H9 (cell line): ENCODE measurements around the gene PITPNM3. TPM values are rescaled to one million over a fixed set of nuclear protein-coding genes. Genes with fewer than 3 reads are reported as not detected.

Source experiments
- DNase-seq: peaks from one replicate; pipeline ENCODE4 v3.0.0-alpha.2; 2017
- H2AFZ ChIP-seq: one replicate; pipeline ENCODE4 v1.6.1; 2013; ENCODE audit warnings: mild to moderate bottlenecking, low read length, control low read depth, moderate library complexity
- H2AK5ac ChIP-seq: 2 replicates; pipeline ENCODE4 v1.6.1; 2013; ENCODE audit warnings: low read length, control low read depth, mixed read lengths; ENCODE audit not compliant: insufficient read length
- H2BK120ac ChIP-seq: one replicate; pipeline ENCODE4 v1.6.1; 2013; ENCODE audit warnings: low read depth, mild to moderate bottlenecking, low read length, control low read depth, inconsistent platforms; ENCODE audit not compliant: poor library complexity, severe bottlenecking
- H2BK12ac ChIP-seq: 2 replicates; pipeline ENCODE4 v1.6.1; 2013; ENCODE audit warnings: low read length, control low read depth, mixed read lengths, low read depth; ENCODE audit not compliant: insufficient read length
- H2BK15ac ChIP-seq: 2 replicates; pipeline ENCODE4 v1.6.1; 2013; ENCODE audit warnings: low read depth, low read length, control low read depth
- H2BK20ac ChIP-seq: one replicate; pipeline ENCODE4 v1.6.1; 2013; ENCODE audit warnings: low read depth, mild to moderate bottlenecking, low read length, control low read depth, inconsistent platforms; ENCODE audit not compliant: poor library complexity, severe bottlenecking
- H2BK5ac ChIP-seq: 2 replicates; pipeline ENCODE4 v1.6.1; 2013; ENCODE audit warnings: low read length, control low read depth, mixed read lengths; ENCODE audit not compliant: insufficient read length
- H3K14ac ChIP-seq: 2 replicates; pipeline ENCODE4 v1.6.1; 2013; ENCODE audit warnings: low read length, control low read depth; ENCODE audit not compliant: insufficient read depth
- H3K18ac ChIP-seq: 2 replicates; pipeline ENCODE4 v1.6.1; 2013; ENCODE audit warnings: low read depth, mild to moderate bottlenecking, mixed read lengths, low read length, control low read depth; ENCODE audit not compliant: insufficient read length
- H3K23ac ChIP-seq: 2 replicates; pipeline ENCODE4 v1.6.1; 2013; ENCODE audit warnings: low read length, control low read depth, mixed read lengths, low read depth; ENCODE audit not compliant: insufficient read length
- H3K23me2 ChIP-seq: 2 replicates; pipeline ENCODE4 v1.6.1; 2013; ENCODE audit warnings: low read depth, mild to moderate bottlenecking, mixed read lengths, low read length, control low read depth; ENCODE audit not compliant: insufficient read length, poor library complexity, severe bottlenecking
- H3K27ac ChIP-seq: 2 replicates; pipeline ENCODE4 v1.5.1; 2013; ENCODE audit warnings: low read length, control low read depth, mixed read lengths, low read depth; ENCODE audit not compliant: insufficient read length
- H3K27me3 ChIP-seq: 2 replicates; pipeline ENCODE4 v1.6.1; 2013; ENCODE audit warnings: low read length, control low read depth, inconsistent platforms; ENCODE audit not compliant: insufficient read depth
- H3K4ac ChIP-seq: 2 replicates; pipeline ENCODE4 v1.6.1; 2013; ENCODE audit warnings: low read depth, mild to moderate bottlenecking, control low read depth, inconsistent platforms, low read length, moderate library complexity
- H3K4me1 ChIP-seq: 2 replicates; pipeline ENCODE4 v1.6.1; 2013; ENCODE audit warnings: low read length, control low read depth, inconsistent platforms; ENCODE audit not compliant: insufficient read depth
- H3K4me2 ChIP-seq: 2 replicates; pipeline ENCODE4 v1.6.1; 2013; ENCODE audit warnings: low read length, control low read depth, mixed read lengths; ENCODE audit not compliant: insufficient read length, insufficient read depth
- H3K56ac ChIP-seq: 2 replicates; pipeline ENCODE4 v1.6.1; 2013; ENCODE audit warnings: low read depth, mild to moderate bottlenecking, mixed read lengths, low read length, control low read depth; ENCODE audit not compliant: insufficient read length
- H3K79me1 ChIP-seq: 2 replicates; pipeline ENCODE4 v1.6.1; 2013; ENCODE audit warnings: low read depth, mild to moderate bottlenecking, moderate library complexity, low read length, control low read depth, inconsistent platforms; ENCODE audit not compliant: insufficient read depth, poor library complexity, severe bottlenecking
- H3K79me2 ChIP-seq: 2 replicates; pipeline ENCODE4 v1.6.1; 2013; ENCODE audit warnings: low read length, control low read depth, inconsistent platforms; ENCODE audit not compliant: insufficient read depth
- H3K9ac ChIP-seq: 2 replicates; pipeline ENCODE4 v1.6.1; 2013; ENCODE audit warnings: low read length, control low read depth, mixed read lengths; ENCODE audit not compliant: insufficient read length; ENCODE audit errors: extremely low read depth
- H3K9me3 ChIP-seq: one replicate; pipeline ENCODE4 v1.6.1; 2013; ENCODE audit warnings: low read depth, low read length, inconsistent platforms; ENCODE audit not compliant: control insufficient read depth
- H3T11ph ChIP-seq: one replicate; pipeline ENCODE4 v1.6.1; 2013; ENCODE audit warnings: mild to moderate bottlenecking, low read length, control low read depth, inconsistent platforms
- H4K20me1 ChIP-seq: one replicate; pipeline ENCODE4 v1.6.1; 2013; ENCODE audit not compliant: control insufficient read depth, insufficient read length, insufficient read depth
- H4K5ac ChIP-seq: 2 replicates; pipeline ENCODE4 v1.6.1; 2013; ENCODE audit warnings: low read depth, mild to moderate bottlenecking, mixed read lengths, low read length, control low read depth; ENCODE audit not compliant: insufficient read length
- H4K8ac ChIP-seq: replicated peaks from 2 replicates; pipeline ENCODE4 v1.6.1; 2013; ENCODE audit warnings: low read length, control low read depth, mixed read lengths, low read depth; ENCODE audit not compliant: insufficient read length
- H4K91ac ChIP-seq: 2 replicates; pipeline ENCODE4 v1.6.1; 2013; ENCODE audit warnings: low read depth, mild to moderate bottlenecking, moderate library complexity, mixed read lengths, low read length, control low read depth; ENCODE audit not compliant: insufficient read length
- H3K27ac Mint-ChIP-seq, 3 experiments: 2 replicates in 2 of 3; 3 replicates in 1 of 3; pipeline ENCODE4 v1.8.0; 2020 to 2021; ENCODE audit warnings: mixed read lengths in 3 of 3, mild to moderate bottlenecking in 1 of 3, moderate library complexity in 1 of 3
- H3K27me3 Mint-ChIP-seq: 2 replicates; pipeline ENCODE4 v1.8.0; 2021; ENCODE audit warnings: low read depth, mild to moderate bottlenecking, moderate library complexity, mixed read lengths
- H3K36me3 Mint-ChIP-seq, 3 experiments: 2 replicates in 2 of 3; 3 replicates in 1 of 3; pipeline ENCODE4 v1.8.0; 2020 to 2021; ENCODE audit warnings: low read depth in 3 of 3, mixed read lengths in 3 of 3; ENCODE audit not compliant: insufficient read depth in 1 of 3
- H3K4me1 Mint-ChIP-seq, 2 experiments: 2 replicates each; pipeline ENCODE4 v1.8.0; 2020; ENCODE audit warnings: mixed read lengths in 2 of 2
- H3K4me3 Mint-ChIP-seq, 2 experiments: 2 replicates in 1 of 2; 3 replicates in 1 of 2; pipeline ENCODE4 v1.8.0; 2020 to 2021; ENCODE audit warnings: mild to moderate bottlenecking in 2 of 2, mixed read lengths in 2 of 2, moderate library complexity in 1 of 2
- H3K9me3 Mint-ChIP-seq, 2 experiments: 2 replicates in 1 of 2; 3 replicates in 1 of 2; pipeline ENCODE4 v1.8.0; 2020; ENCODE audit warnings: mild to moderate bottlenecking in 2 of 2, mixed read lengths in 2 of 2, moderate library complexity in 1 of 2
- CTCF ChIP-seq: fragments of 200-600 bp; sonication (generic); conservative IDR thresholded peaks from 3 replicates; pipeline ENCODE4 v1.8.0; 2021; ENCODE audit warnings: antibody characterized with exemption, mild to moderate bottlenecking
- WGBS: extraction: QIAGEN DNeasy Blood & Tissue Kit; methylation state at CpG from one replicate; pipeline ENCODE4 v1.1.7; 2013; ENCODE audit warnings: missing lambda C conversion rate, low lambda C conversion rate, mixed read lengths; ENCODE audit not compliant: insufficient read length; ENCODE audit errors: extremely low coverage; 5-methylcytosine and 5-hydroxymethylcytosine counted together
- total RNA-seq: library from RNA; stranded (reverse); gene quantifications from 2 replicates; pipeline ENCODE4 v1.2.1, GENCODE V29; 2021

PITPNM3 gene
- total RNA-seq, 1 experiment from 2014 or later = 3.4 TPM

DNA sequence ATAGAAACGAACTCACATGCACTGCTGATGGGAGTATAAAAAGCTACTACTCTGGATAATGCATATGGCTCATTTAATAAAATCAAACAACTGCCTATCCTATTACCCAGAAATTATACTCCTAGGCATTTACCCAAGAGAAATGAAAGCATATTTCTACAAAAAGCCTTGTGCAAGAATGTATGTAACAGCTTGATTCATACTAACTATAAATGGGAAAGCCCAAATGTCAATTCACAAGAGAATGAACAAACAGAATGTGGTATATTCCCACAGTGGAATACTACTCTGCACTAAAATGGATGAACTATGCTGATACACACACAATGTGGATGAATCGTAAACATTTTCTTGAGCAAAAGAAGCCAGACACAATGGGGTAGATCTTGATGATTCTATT lies 45.8 kb upstream of the PITPNM3 start:
- H3K14ac ChIP-seq = no peak overlapping the region
- no peak overlapping the region for H3K56ac ChIP-seq
- H2BK15ac ChIP-seq = no peak overlapping the region
- H3K4ac ChIP-seq = no peak overlapping the region
- no peak overlapping the region for H3K4me2 ChIP-seq
- H3K27ac Mint-ChIP-seq = no peak overlapping the region
- no peak overlapping the region for H3K18ac ChIP-seq
- H3K79me2 ChIP-seq = no peaks in the 10 kb centered on the region
- no peaks in the 10 kb centered on the region for H3K23me2 ChIP-seq
- no peak overlapping the region for H2AK5ac ChIP-seq
- H3K9ac ChIP-seq = no peak overlapping the region
- H3K9me3 ChIP-seq = no peaks in the 10 kb centered on the region
- no CpG with 5 or more reads among the region's 2 CpGs for WGBS
- no peaks in the 10 kb centered on the region for H3K79me1 ChIP-seq
- no peak for DNase-seq
- no peaks in the 10 kb centered on the region for H3K27me3 Mint-ChIP-seq
- no peak for TF ChIP-seq CTCF
- H2BK120ac ChIP-seq = no peak overlapping the region
- H4K91ac ChIP-seq = no peak overlapping the region
- H2AFZ ChIP-seq = no peak overlapping the region
- H3K23ac ChIP-seq = no peak overlapping the region
- H3T11ph ChIP-seq = no peak overlapping the region
- H4K5ac ChIP-seq = no peak overlapping the region
- H3K36me3 Mint-ChIP-seq = peaks cover 9 to 80% (median 31%) of the 10 kb centered on the region in 3 experiments
- no peak overlapping the region for H2BK20ac ChIP-seq
- no peak overlapping the region for H2BK5ac ChIP-seq
- no peak overlapping the region for H4K8ac ChIP-seq
- no peaks in the 10 kb centered on the region for H4K20me1 ChIP-seq
- H3K27ac ChIP-seq = no peak overlapping the region
- no peaks in the 10 kb centered on the region for H3K4me1 ChIP-seq
- no peaks in the 10 kb centered on the region for H3K4me1 Mint-ChIP-seq
- no peaks in the 10 kb centered on the region for H3K9me3 Mint-ChIP-seq
- no peak overlapping the region for H3K4me3 Mint-ChIP-seq
- H3K27me3 ChIP-seq = no peaks in the 10 kb centered on the region
- H2BK12ac ChIP-seq = no peak overlapping the region
